ENCODE data around the gene CCDC89. TPM values are rescaled to one million over a fixed set of nuclear protein-coding genes. Genes with fewer than 3 reads are reported as not detected.

CCDC89 gene
- total and polyA plus RNA-seq, 5 donors from 2014 or later, result not detected

GRCh38 chr11:85704967-85705366 is 19.0 kb upstream of the CCDC89 start:
- H3K4me3 Mint-ChIP-seq, result no peak overlapping the region
- H3K4me1 Mint-ChIP-seq, result peaks cover 3 to 10% (median 8%) of the 10 kb centered on the region in 4 donors
- H3K36me3 ChIP-seq (ENCODE audit: control insufficient read depth, insufficient read depth, low read length), result no peaks in the 10 kb centered on the region
- peaks cover 0 to 2% (median 0%) of the 10 kb centered on the region in 7 donors for H3K9me3 Mint-ChIP-seq
- no peak overlapping the region for H3K4me3 ChIP-seq (ENCODE audit: low read depth, low read length)
- H3K27me3 Mint-ChIP-seq, result peaks cover 7% of the 10 kb centered on the region
- no peak overlapping the region for H3K27ac ChIP-seq (ENCODE audit: insufficient read depth, low read length, poor library complexity, severe bottlenecking)
- ATAC-seq (ENCODE audit: low read depth in 2 of 2), result no peak
- no peak overlapping the region for H3K27ac Mint-ChIP-seq
- H3K4me1 ChIP-seq (ENCODE audit: control insufficient read depth, insufficient read depth, low read length, poor library complexity, severe bottlenecking), result peaks cover 11% of the 10 kb centered on the region
- H3K36me3 Mint-ChIP-seq, result no peaks in the 10 kb centered on the region
- H3K9me3 ChIP-seq (ENCODE audit: control insufficient read depth in 2 of 2, low read length in 2 of 2), result no peaks in the 10 kb centered on the region
- H3K27me3 ChIP-seq (ENCODE audit: control insufficient read depth, insufficient read depth, low read length), result no peaks in the 10 kb centered on the region
- DNase-seq, result no peak

DNA sequence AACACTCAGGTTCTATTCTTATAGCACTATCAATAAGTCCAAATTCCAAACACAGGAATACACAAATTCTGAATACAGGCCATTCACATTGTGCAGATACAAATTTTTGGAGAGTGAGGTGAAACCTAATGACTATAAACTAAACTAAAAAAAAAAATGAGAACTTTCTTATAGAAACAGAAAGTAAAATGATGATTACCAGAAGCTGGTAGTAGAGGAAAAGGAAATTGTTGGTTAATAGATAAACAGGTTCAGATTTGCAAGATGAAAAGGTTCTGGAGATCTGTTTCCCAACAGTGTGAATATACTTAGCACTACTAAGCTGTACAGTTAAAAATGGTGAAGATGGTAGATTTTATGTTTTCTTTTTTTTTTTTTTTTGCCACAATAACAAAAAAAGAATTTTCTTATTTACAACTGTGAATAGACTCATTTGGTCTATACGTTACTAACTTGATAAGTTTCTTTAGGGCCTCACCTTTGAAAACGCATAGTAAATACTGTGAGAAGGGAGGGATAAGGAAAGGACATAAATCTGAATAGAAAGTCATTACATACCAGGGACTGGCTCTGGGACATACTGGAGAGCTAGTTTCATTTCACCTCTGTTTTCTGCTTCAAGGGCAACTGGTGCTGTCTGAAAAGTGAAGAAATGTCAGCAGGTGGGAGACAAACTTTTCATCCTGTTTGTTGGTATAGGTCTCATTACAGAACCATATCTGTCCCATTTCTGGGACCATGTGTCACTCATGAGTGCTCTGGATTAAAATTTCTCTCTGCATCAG is 14.2 kb upstream of the CCDC89 start:
- Mint-ChIP-seq H3K27ac (peak overlapping the region; percentile 16 to 54 (median 22)), H3K4me1 (peaks cover 12 to 22% (median 21%) of the 10 kb centered on the region in 4 donors), H3K4me3 (peak overlapping the region in 2 of 4 donors; percentile 45 to 50), H3K36me3 (peaks cover 7% of the 10 kb centered on the region), H3K27me3 (peaks cover 7% of the 10 kb centered on the region), H3K9me3 (peaks cover 0 to 2% (median 0%) of the 10 kb centered on the region in 7 donors)
- Histone ChIP-seq H3K4me3 (ENCODE audit: low read depth, low read length) (peak overlapping the region; percentile 69), H3K27me3 (ENCODE audit: control insufficient read depth, insufficient read depth, low read length) (no peaks in the 10 kb centered on the region), H3K36me3 (ENCODE audit: control insufficient read depth, insufficient read depth, low read length) (no peaks in the 10 kb centered on the region), H3K9me3 (ENCODE audit: control insufficient read depth in 2 of 2, low read length in 2 of 2) (no peaks in the 10 kb centered on the region), H3K27ac (ENCODE audit: insufficient read depth, low read length, poor library complexity, severe bottlenecking) (peak overlapping the region; percentile 15), H3K4me1 (ENCODE audit: control insufficient read depth, insufficient read depth, low read length, poor library complexity, severe bottlenecking) (peaks cover 20% of the 10 kb centered on the region)
- DNase-seq (peak in 2 of 3 donors; percentile 34 to 49), ATAC-seq (ENCODE audit: low read depth in 2 of 2) (peak; percentile 70 to 74)

GRCh38 chr11:85698195-85698594 is 12.2 kb upstream of the CCDC89 start:
- H3K27me3 ChIP-seq (ENCODE audit: control insufficient read depth, insufficient read depth, low read length), result no peaks in the 10 kb centered on the region
- ATAC-seq (ENCODE audit: low read depth in 2 of 2) (no peak), DNase-seq (no peak)
- peaks cover 7% of the 10 kb centered on the region for H3K36me3 Mint-ChIP-seq
- no peaks in the 10 kb centered on the region for H3K9me3 ChIP-seq (ENCODE audit: control insufficient read depth in 2 of 2, low read length in 2 of 2)
- H3K9me3 Mint-ChIP-seq, result no peaks in the 10 kb centered on the region
- H3K36me3 ChIP-seq (ENCODE audit: control insufficient read depth, insufficient read depth, low read length), result no peaks in the 10 kb centered on the region
- no peak overlapping the region for H3K4me3 Mint-ChIP-seq
- H3K27ac ChIP-seq (ENCODE audit: insufficient read depth, low read length, poor library complexity, severe bottlenecking), result no peak overlapping the region
- peaks cover 7% of the 10 kb centered on the region for H3K27me3 Mint-ChIP-seq
- H3K27ac Mint-ChIP-seq, result peak overlapping the region in 1 of 3 donors; percentile 14
- H3K4me1 ChIP-seq (ENCODE audit: control insufficient read depth, insufficient read depth, low read length, poor library complexity, severe bottlenecking), result peaks cover 20% of the 10 kb centered on the region
- peaks cover 12 to 26% (median 22%) of the 10 kb centered on the region in 4 donors for H3K4me1 Mint-ChIP-seq
- H3K4me3 ChIP-seq (ENCODE audit: low read depth, low read length), result no peak overlapping the region

DNA sequence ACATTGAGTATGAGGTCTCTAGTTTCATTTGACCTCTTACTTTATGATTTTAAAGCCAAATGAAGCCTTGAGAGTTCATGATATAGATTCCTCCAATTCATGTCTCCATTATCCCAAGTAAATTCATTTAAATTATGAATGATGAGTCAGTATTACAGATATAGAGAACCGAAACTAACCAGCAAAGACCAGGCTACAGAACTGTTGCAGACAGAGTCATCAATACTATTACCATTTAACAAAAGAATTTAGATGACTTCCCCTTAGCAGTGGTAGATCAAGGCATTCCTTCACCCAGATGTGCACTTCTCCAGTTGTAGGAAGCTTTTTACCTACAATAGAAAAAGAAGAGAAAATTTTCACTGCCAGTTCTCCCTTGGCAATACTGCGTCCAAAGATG is 11.8 kb upstream of the CCDC89 start:
- Histone ChIP-seq H3K4me3 (ENCODE audit: low read depth, low read length) (no peak overlapping the region), H3K27me3 (ENCODE audit: control insufficient read depth, insufficient read depth, low read length) (no peaks in the 10 kb centered on the region), H3K4me1 (ENCODE audit: control insufficient read depth, insufficient read depth, low read length, poor library complexity, severe bottlenecking) (peaks cover 20% of the 10 kb centered on the region), H3K36me3 (ENCODE audit: control insufficient read depth, insufficient read depth, low read length) (no peaks in the 10 kb centered on the region), H3K9me3 (ENCODE audit: control insufficient read depth in 2 of 2, low read length in 2 of 2) (no peaks in the 10 kb centered on the region), H3K27ac (ENCODE audit: insufficient read depth, low read length, poor library complexity, severe bottlenecking) (no peak overlapping the region)
- Mint-ChIP-seq H3K4me3 (no peak overlapping the region), H3K27ac (no peak overlapping the region), H3K9me3 (no peaks in the 10 kb centered on the region), H3K36me3 (peaks cover 7% of the 10 kb centered on the region), H3K27me3 (peaks cover 7% of the 10 kb centered on the region), H3K4me1 (peaks cover 12 to 26% (median 22%) of the 10 kb centered on the region in 4 donors)
- ATAC-seq (ENCODE audit: low read depth in 2 of 2) (no peak), DNase-seq (no peak)

DNA sequence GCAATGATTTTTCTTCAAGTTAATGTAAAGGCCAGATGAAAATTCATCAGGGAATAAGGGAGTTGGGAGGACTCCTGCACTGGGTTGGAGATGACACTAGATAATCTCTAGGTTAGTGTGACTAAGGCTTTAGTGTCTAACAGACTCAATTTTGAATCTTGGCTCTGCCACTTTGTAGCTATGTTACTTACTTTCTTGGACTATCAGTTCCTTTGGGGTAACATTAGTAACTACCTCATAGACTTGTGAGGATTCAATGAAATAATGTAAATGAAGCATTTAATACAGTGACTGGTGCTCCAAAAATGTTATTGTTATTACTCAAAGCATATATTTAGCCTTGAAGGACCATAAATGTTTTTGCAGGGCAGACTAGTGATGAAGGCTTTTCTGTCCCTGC is 9.6 kb upstream of the CCDC89 start:
- Histone ChIP-seq H3K4me1 (ENCODE audit: control insufficient read depth, insufficient read depth, low read length, poor library complexity, severe bottlenecking) (peaks cover 15% of the 10 kb centered on the region), H3K4me3 (ENCODE audit: low read depth, low read length) (no peak overlapping the region), H3K9me3 (ENCODE audit: control insufficient read depth in 2 of 2, low read length in 2 of 2) (no peaks in the 10 kb centered on the region), H3K36me3 (ENCODE audit: control insufficient read depth, insufficient read depth, low read length) (no peaks in the 10 kb centered on the region), H3K27ac (ENCODE audit: insufficient read depth, low read length, poor library complexity, severe bottlenecking) (no peak overlapping the region), H3K27me3 (ENCODE audit: control insufficient read depth, insufficient read depth, low read length) (peaks cover 4% of the 10 kb centered on the region)
- Mint-ChIP-seq H3K36me3 (peaks cover 7% of the 10 kb centered on the region), H3K27ac (no peak overlapping the region), H3K9me3 (no peaks in the 10 kb centered on the region), H3K4me3 (no peak overlapping the region), H3K27me3 (peaks cover 9% of the 10 kb centered on the region), H3K4me1 (peaks cover 12 to 22% (median 19%) of the 10 kb centered on the region in 4 donors)
- DNase-seq (no peak), ATAC-seq (ENCODE audit: low read depth in 2 of 2) (no peak)

DNA sequence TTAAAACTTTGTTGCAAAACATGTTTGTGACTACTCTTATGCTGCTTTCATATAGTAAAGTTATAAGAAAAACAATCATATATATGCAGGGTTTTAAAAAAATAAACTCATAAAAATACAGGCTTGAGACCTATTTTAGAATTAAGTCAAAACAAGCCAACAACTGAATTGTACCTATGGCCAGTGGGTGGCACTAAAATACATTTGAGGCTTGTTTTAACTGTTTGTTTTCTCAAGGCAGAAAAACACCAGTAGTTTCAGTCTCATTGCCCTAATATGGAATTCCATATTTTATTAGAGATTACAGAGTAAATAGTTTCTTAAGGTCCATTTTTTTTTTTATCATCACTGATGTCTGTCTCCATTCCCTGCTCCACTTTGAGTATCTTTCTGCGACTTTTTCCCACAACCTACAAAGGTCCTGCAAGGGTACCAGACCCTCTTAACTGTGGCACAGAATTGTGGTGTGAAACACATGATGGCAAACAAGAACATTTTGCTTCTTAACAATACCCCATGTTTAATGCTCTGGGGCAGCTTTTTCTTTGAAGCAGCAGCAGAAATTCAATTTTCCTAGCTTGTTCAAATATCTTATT is 8.5 kb upstream of the CCDC89 start:
- Histone ChIP-seq H3K27ac (ENCODE audit: insufficient read depth, low read length, poor library complexity, severe bottlenecking) (no peak overlapping the region), H3K27me3 (ENCODE audit: control insufficient read depth, insufficient read depth, low read length) (peaks cover 4% of the 10 kb centered on the region), H3K4me3 (ENCODE audit: low read depth, low read length) (no peak overlapping the region), H3K4me1 (ENCODE audit: control insufficient read depth, insufficient read depth, low read length, poor library complexity, severe bottlenecking) (peaks cover 4% of the 10 kb centered on the region), H3K36me3 (ENCODE audit: control insufficient read depth, insufficient read depth, low read length) (no peaks in the 10 kb centered on the region), H3K9me3 (ENCODE audit: control insufficient read depth in 2 of 2, low read length in 2 of 2) (no peaks in the 10 kb centered on the region)
- H3K9me3 Mint-ChIP-seq, result no peaks in the 10 kb centered on the region
- H3K27me3 Mint-ChIP-seq, result peaks cover 18% of the 10 kb centered on the region
- DNase-seq (peak in 2 of 3 donors; percentile 53 to 69), ATAC-seq (ENCODE audit: low read depth in 2 of 2) (peak; percentile 28 to 55)
- H3K4me1 Mint-ChIP-seq, result peaks cover 5 to 11% (median 9%) of the 10 kb centered on the region in 4 donors
- no peak overlapping the region for H3K4me3 Mint-ChIP-seq
- no peak overlapping the region for H3K27ac Mint-ChIP-seq
- peaks cover 7% of the 10 kb centered on the region for H3K36me3 Mint-ChIP-seq

DNA sequence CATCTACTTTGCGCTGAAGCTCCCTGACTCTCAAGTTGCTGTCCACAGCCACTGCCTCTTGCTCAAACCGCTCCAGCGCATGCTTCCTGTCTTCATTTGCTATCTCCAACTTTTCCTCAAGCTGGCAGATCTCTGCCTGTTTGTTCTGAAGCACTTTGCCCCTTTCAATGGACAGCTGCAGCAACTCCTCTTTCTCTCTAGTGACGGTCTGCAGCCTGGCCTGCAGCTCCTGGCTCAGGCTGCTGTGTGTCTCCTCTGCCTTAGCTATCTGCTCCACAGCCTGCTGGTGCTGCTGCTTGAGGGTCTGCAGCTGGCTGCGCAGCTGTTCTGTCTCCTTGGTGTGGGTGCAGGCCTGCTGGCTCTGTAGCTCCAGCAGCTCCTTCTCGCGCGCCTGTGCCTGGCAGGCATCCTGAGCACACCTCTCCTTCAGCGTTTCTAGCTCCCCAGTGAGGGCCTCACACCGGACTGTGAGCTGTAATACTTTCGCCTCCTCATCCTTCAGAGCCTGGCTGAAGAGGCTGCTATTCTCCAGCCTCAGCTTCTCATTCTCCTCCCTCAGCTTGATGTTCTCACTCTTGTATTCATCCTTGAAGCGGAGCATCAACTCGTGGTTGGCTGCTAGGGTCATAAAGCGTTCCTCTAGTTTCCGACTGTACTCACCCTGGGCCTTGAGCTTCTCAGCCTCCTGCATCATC is 723 bp downstream of the CCDC89 start:
- Histone ChIP-seq H3K27me3 (ENCODE audit: control insufficient read depth, insufficient read depth, low read length) (peaks cover 12% of the 10 kb centered on the region), H3K27ac (ENCODE audit: insufficient read depth, low read length, poor library complexity, severe bottlenecking) (no peak overlapping the region), H3K9me3 (ENCODE audit: control insufficient read depth in 2 of 2, low read length in 2 of 2) (no peaks in the 10 kb centered on the region), H3K4me1 (ENCODE audit: control insufficient read depth, insufficient read depth, low read length, poor library complexity, severe bottlenecking) (peaks cover 7% of the 10 kb centered on the region), H3K4me3 (ENCODE audit: low read depth, low read length) (no peak overlapping the region), H3K36me3 (ENCODE audit: control insufficient read depth, insufficient read depth, low read length) (no peaks in the 10 kb centered on the region)
- no peaks in the 10 kb centered on the region for H3K36me3 Mint-ChIP-seq
- ATAC-seq (ENCODE audit: low read depth in 2 of 2), result no peak
- H3K27ac Mint-ChIP-seq, result no peak overlapping the region
- DNase-seq, result no peak
- peaks cover 0 to 2% (median 0%) of the 10 kb centered on the region in 7 donors for H3K9me3 Mint-ChIP-seq
- H3K27me3 Mint-ChIP-seq, result peaks cover 40% of the 10 kb centered on the region
- H3K4me1 Mint-ChIP-seq, result peaks cover 0 to 12% (median 6%) of the 10 kb centered on the region in 4 donors
- peak overlapping the region in 2 of 4 donors; percentile 23 to 77 for H3K4me3 Mint-ChIP-seq
